ENCODE results near the gene DDX24.

DDX24 gene

GRCh38 chr14:94004015-94004414, 77.0 kb downstream of the DDX24 start:
- DNase-seq = no peak

DNA sequence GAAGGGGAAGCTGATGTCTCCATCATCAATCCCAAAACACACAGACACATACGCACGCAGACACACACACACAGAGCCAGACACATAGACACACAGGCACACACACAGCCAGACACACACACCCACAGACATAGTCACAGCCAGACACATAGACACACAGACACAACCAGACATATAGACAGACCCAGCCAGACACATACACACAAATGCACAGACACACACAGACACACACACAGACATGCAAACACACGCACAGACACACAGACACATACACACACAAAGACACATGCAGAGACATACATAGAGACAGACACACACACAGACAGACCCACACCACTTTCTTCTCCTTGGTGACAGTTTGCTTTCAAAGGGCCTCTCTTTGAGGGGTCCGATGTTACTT, 77.6 kb downstream of the DDX24 start:
- no peak for DNase-seq

GRCh38 chr14:94001501-94002396, 79.3 kb downstream of the DDX24 start:
- DNase-seq = peak; percentile 48

DNA sequence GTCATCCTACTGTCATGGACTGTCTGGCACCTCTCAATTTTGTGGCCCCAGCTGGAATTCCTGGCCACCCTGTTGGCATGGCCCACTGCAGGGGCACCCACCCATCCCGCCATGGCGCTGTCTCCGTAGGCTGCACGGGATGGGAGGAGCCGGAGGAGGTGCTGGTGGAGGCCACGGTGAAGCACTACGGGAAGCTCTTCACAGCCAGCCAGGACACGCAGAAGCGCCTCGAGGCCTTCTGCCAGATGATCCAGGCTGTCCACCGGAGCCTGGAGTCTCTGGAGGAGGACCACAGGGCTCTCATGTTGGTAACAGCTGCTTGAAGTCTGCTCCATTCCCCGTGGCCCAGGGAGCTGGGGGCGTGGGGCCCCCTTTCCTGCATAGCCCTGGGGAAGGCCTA, 80.0 kb downstream of the DDX24 start:
- DNase-seq = no peak

- DNase-seq = no peak
Measured at GRCh38 chr14:94000267-94000666, 80.7 kb downstream of the DDX24 start.

- DNase-seq = no peak
Measured at GRCh38 chr14:93999573-93999972, 81.4 kb downstream of the DDX24 start.

- no peak for DNase-seq
Measured at GRCh38 chr14:93998871-93999403, 82.1 kb downstream of the DDX24 start.
